Fibroblast of mammary gland (primary cell): ENCODE data around the gene LRP5.

ENCODE experiments used
- DNase-seq: peaks from one replicate; pipeline ENCODE4 v3.0.0-alpha.2; 2010; ENCODE audit warnings: low read depth
- H3K4me3 ChIP-seq: 2 replicates; pipeline ENCODE4 v1.5.1; 2011; ENCODE audit warnings: low read depth, mild to moderate bottlenecking, low read length, moderate library complexity; ENCODE audit not compliant: control insufficient read depth
- CTCF ChIP-seq: conservative IDR thresholded peaks from 2 replicates; pipeline ENCODE4 v1.5.1; 2011; ENCODE audit warnings: low read depth, low read length, inconsistent platforms; ENCODE audit not compliant: control insufficient read depth, insufficient read depth

LRP5 gene

GRCh38 chr11:68365943-68366435 lies 53.6 kb downstream of the LRP5 start:
- no peak for DNase-seq
- no peak for TF ChIP-seq CTCF
- H3K4me3 ChIP-seq = no peak overlapping the region

- no peak overlapping the region for H3K4me3 ChIP-seq
- no peak for TF ChIP-seq CTCF
- DNase-seq = no peak
These were observed 54.9 kb downstream of the LRP5 start for GRCh38 chr11:68367252-68367651.

GRCh38 chr11:68369756-68370155 lies 57.4 kb downstream of the LRP5 start:
- DNase-seq = no peak
- H3K4me3 ChIP-seq = no peak overlapping the region
- TF ChIP-seq CTCF = no peak

GRCh38 chr11:68370211-68371111 lies 58.1 kb downstream of the LRP5 start:
- no peak for DNase-seq
- no peak for TF ChIP-seq CTCF
- no peak overlapping the region for H3K4me3 ChIP-seq

GRCh38 chr11:68371171-68372041 lies 59.0 kb downstream of the LRP5 start:
- no peak overlapping the region for H3K4me3 ChIP-seq
- no peak for TF ChIP-seq CTCF
- no peak for DNase-seq

- TF ChIP-seq CTCF = no peak
- no peak for DNase-seq
- H3K4me3 ChIP-seq = no peak overlapping the region
These were observed 59.7 kb downstream of the LRP5 start for GRCh38 chr11:68372114-68372513.
